Trophoblast cell (in vitro differentiated cells and primary cell): ENCODE measurements around the gene GDF15. TPM values are rescaled to one million over a fixed set of nuclear protein-coding genes. Genes with fewer than 3 reads are reported as not detected.

Experiments
- DNase-seq, 2 donors: peaks; one replicate each; pipeline ENCODE4 v3.0.0-alpha.2; 2016
- H2AFZ ChIP-seq: 2 replicates; pipeline ENCODE4 v1.6.1; 2013; ENCODE audit warnings: low read length, moderate library complexity, mild to moderate bottlenecking; ENCODE audit not compliant: insufficient read depth, poor library complexity
- H2AK5ac ChIP-seq: 2 replicates; pipeline ENCODE4 v1.6.1; 2013; ENCODE audit warnings: mild to moderate bottlenecking, low read length
- H2BK120ac ChIP-seq: 2 replicates; pipeline ENCODE4 v1.6.1; 2013; ENCODE audit warnings: low read length, mild to moderate bottlenecking, moderate library complexity; ENCODE audit not compliant: insufficient read depth, poor library complexity
- H2BK12ac ChIP-seq: 2 replicates; pipeline ENCODE4 v1.6.1; 2013; ENCODE audit warnings: mild to moderate bottlenecking, low read length, moderate library complexity
- H2BK5ac ChIP-seq: 2 replicates; pipeline ENCODE4 v1.6.1; 2013; ENCODE audit warnings: low read length, low read depth, moderate library complexity, mild to moderate bottlenecking; ENCODE audit not compliant: poor library complexity
- H3K14ac ChIP-seq: 2 replicates; pipeline ENCODE4 v1.6.1; 2013; ENCODE audit warnings: mild to moderate bottlenecking, low read length
- H3K18ac ChIP-seq: 2 replicates; pipeline ENCODE4 v1.6.1; 2013; ENCODE audit warnings: mild to moderate bottlenecking, low read length
- H3K23ac ChIP-seq: 2 replicates; pipeline ENCODE4 v1.6.1; 2013; ENCODE audit warnings: low read length
- H3K27ac ChIP-seq: 2 replicates; pipeline ENCODE4 v1.5.1; 2013; ENCODE audit warnings: low read depth, mild to moderate bottlenecking, inconsistent platforms, low read length, moderate library complexity
- H3K27me3 ChIP-seq: 2 replicates; pipeline ENCODE4 v1.6.1; 2013; ENCODE audit warnings: inconsistent platforms, mild to moderate bottlenecking, low read length, moderate library complexity; ENCODE audit not compliant: insufficient read depth
- H3K36me3 ChIP-seq, 2 experiments: 1 replicate in 1 of 2; 2 replicates in 1 of 2; pipeline ENCODE4 v1.6.1; 2013; ENCODE audit warnings: low read length in 2 of 2, mild to moderate bottlenecking in 2 of 2, moderate library complexity in 1 of 2; ENCODE audit not compliant: insufficient read depth in 2 of 2, control insufficient read depth in 1 of 2
- H3K4ac ChIP-seq: 2 replicates; pipeline ENCODE4 v1.6.1; 2013; ENCODE audit warnings: low read depth, mild to moderate bottlenecking, low read length, moderate library complexity
- H3K4me1 ChIP-seq, 2 experiments: 1 replicate in 1 of 2; 2 replicates in 1 of 2; pipeline ENCODE4 v1.6.1; 2013; ENCODE audit warnings: low read length in 2 of 2, mild to moderate bottlenecking in 2 of 2, moderate library complexity in 1 of 2; ENCODE audit not compliant: insufficient read depth in 2 of 2, control insufficient read depth in 1 of 2
- H3K4me2 ChIP-seq: 2 replicates; pipeline ENCODE4 v1.6.1; 2013; ENCODE audit warnings: inconsistent platforms, mild to moderate bottlenecking, low read length, moderate library complexity
- H3K4me3 ChIP-seq: 2 replicates; pipeline ENCODE4 v1.5.1; 2013; ENCODE audit warnings: mild to moderate bottlenecking, low read depth, low read length, inconsistent platforms
- H3K79me1 ChIP-seq: one replicate; pipeline ENCODE4 v1.6.1; 2013; ENCODE audit warnings: low read length
- H3K79me2 ChIP-seq: 2 replicates; pipeline ENCODE4 v1.6.1; 2013; ENCODE audit warnings: low read length, mild to moderate bottlenecking; ENCODE audit not compliant: control insufficient read depth, insufficient read depth, poor library complexity
- H3K9ac ChIP-seq: 2 replicates; pipeline ENCODE4 v1.6.1; 2013; ENCODE audit warnings: mild to moderate bottlenecking, low read length
- H3K9me3 ChIP-seq: 2 replicates; pipeline ENCODE4 v1.6.1; 2013; ENCODE audit warnings: low read depth, mild to moderate bottlenecking, control low read depth, inconsistent platforms, low read length; ENCODE audit not compliant: insufficient read depth
- H4K12ac ChIP-seq: 2 replicates; pipeline ENCODE4 v1.6.1; 2013; ENCODE audit warnings: low read depth, mild to moderate bottlenecking, low read length, moderate library complexity
- H4K8ac ChIP-seq: 2 replicates; pipeline ENCODE4 v1.6.1; 2013; ENCODE audit warnings: low read depth, mild to moderate bottlenecking, low read length, moderate library complexity
- H4K91ac ChIP-seq: one replicate; pipeline ENCODE4 v1.6.1; 2013; ENCODE audit warnings: low read depth, mild to moderate bottlenecking, low read length, moderate library complexity
- WGBS: extraction: QIAGEN DNeasy Blood & Tissue Kit; methylation state at CpG from one replicate; pipeline ENCODE4 v1.1.7; 2013; ENCODE audit warnings: missing lambda C conversion rate; ENCODE audit not compliant: insufficient read length, insufficient coverage; ENCODE audit errors: extremely low coverage; 5-methylcytosine and 5-hydroxymethylcytosine counted together
- polyA plus RNA-seq: library from polyadenylated mRNA; stranded (reverse); fragments of 200-250 nt; gene quantifications from 2 replicates; pipeline ENCODE4 v1.2.3, GENCODE V29; 2013

Gene GDF15, protein sequence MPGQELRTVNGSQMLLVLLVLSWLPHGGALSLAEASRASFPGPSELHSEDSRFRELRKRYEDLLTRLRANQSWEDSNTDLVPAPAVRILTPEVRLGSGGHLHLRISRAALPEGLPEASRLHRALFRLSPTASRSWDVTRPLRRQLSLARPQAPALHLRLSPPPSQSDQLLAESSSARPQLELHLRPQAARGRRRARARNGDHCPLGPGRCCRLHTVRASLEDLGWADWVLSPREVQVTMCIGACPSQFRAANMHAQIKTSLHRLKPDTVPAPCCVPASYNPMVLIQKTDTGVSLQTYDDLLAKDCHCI
- 182 and 198 TPM in 2 replicates for polyA plus RNA-seq

DNA sequence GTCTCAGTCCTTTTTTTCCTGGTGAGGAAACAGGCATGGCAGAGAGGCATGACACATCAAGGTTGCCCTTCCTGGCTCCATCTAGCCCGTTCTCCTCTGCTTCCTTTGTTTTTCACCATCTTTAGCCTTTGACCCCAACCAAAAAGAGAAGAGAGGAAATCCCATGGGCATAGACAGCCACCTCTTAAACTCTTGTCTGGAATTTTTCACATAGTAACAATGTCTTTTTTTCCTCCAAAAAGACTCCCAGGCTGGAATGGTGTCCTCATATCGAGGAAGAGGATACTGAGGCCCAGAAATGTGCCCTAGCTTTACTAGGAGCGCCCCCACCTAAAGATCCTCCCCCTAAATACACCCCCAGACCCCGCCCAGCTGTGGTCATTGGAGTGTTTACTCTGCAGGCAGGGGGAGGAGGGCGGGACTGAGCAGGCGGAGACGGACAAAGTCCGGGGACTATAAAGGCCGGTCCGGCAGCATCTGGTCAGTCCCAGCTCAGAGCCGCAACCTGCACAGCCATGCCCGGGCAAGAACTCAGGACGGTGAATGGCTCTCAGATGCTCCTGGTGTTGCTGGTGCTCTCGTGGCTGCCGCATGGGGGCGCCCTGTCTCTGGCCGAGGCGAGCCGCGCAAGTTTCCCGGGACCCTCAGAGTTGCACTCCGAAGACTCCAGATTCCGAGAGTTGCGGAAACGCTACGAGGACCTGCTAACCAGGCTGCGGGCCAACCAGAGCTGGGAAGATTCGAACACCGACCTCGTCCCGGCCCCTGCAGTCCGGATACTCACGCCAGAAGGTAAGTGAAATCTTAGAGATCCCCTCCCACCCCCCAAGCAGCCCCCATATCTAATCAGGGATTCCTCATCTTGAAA lies at the start of gene GDF15:
GDF15 (plus strand) TSS at position 484 of the 868 bp plus-strand sequence; CDS start at position 516, 32 bp downstream.
- no peak within 1 kb of the TSS for H2AFZ ChIP-seq
- no peak within 1 kb of the TSS for H3K23ac ChIP-seq
- H4K91ac ChIP-seq: peak within 1 kb of the TSS; percentile 50
- no peak within 1 kb of the TSS for H2AK5ac ChIP-seq
- peaks cover 19 to 26% of the 10 kb centered on the region in 2 experiments for H3K4me1 ChIP-seq
- peak within 1 kb of the TSS; percentile 36 for H2BK120ac ChIP-seq
- peak within 1 kb of the TSS; percentile 35 for H3K14ac ChIP-seq
- no peak within 1 kb of the TSS for H3K9ac ChIP-seq
- H3K18ac ChIP-seq: peak within 1 kb of the TSS; percentile 3
- no peak within 1 kb of the TSS for H3K4me3 ChIP-seq
- H3K27ac ChIP-seq: peak within 1 kb of the TSS; percentile 22
- no peak within 1 kb of the TSS for H4K8ac ChIP-seq
- peaks cover 2% of the 10 kb centered on the region for H3K9me3 ChIP-seq
- H3K79me1 ChIP-seq: peaks cover 16% of the 10 kb centered on the region
- peaks cover 3% of the 10 kb centered on the region for H3K79me2 ChIP-seq
- H4K12ac ChIP-seq: no peak within 1 kb of the TSS
- no CpG with 5 or more reads among the region's 33 CpGs for WGBS
- peaks cover 3% of the 10 kb centered on the region for H3K27me3 ChIP-seq
- DNase-seq: peak; percentile 87 to 94
- H2BK5ac ChIP-seq: no peak within 1 kb of the TSS
- H3K36me3 ChIP-seq: peaks cover 0 to 5% of the 10 kb centered on the region in 2 experiments
- H3K4me2 ChIP-seq: no peak within 1 kb of the TSS
- peak within 1 kb of the TSS; percentile 89 for H2BK12ac ChIP-seq
- H3K4ac ChIP-seq: peak within 1 kb of the TSS; percentile 4

DNA sequence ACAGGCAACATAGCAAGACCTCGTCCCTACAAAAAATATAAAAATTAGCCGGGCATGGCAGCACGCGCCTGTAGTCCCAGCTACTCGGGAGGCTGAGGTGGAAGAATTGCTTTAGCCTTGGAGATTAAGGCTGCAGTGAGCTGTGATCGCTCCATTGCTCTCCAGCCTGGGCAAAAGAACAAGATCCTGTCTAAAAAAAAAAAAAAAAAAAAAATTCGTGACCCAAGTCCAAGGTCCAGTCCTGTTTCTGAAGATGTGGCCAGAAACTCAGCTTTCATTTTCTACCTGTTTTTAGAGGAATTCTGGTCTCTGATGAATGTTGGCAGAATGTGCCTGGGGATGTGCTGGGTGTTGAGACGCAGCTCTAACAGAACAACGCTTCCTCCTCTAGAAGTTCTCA lies 47.4 kb upstream of the GDF15 start:
- Histone ChIP-seq H3K23ac (no peak overlapping the region), H3K27ac (no peak overlapping the region), H3K4ac (no peak overlapping the region), H3K36me3 (no peaks in the 10 kb centered on the region), H3K4me1 (peaks cover 14 to 17% of the 10 kb centered on the region in 2 experiments), H2BK120ac (no peak overlapping the region), H3K9me3 (no peaks in the 10 kb centered on the region), H2AK5ac (no peak overlapping the region), H3K79me2 (no peaks in the 10 kb centered on the region), H3K9ac (no peak overlapping the region), H3K14ac (no peak overlapping the region), H3K18ac (no peak overlapping the region), H2BK12ac (no peak overlapping the region), H4K12ac (no peak overlapping the region), H3K4me3 (no peak overlapping the region), H3K79me1 (peaks cover 8% of the 10 kb centered on the region), H3K4me2 (no peak overlapping the region), H3K27me3 (no peaks in the 10 kb centered on the region), H4K8ac (no peak overlapping the region), H4K91ac (no peak overlapping the region), H2BK5ac (no peak overlapping the region), H2AFZ (no peak overlapping the region)
- no CpG with 5 or more reads among the region's 9 CpGs for WGBS
- no peak for DNase-seq

DNA sequence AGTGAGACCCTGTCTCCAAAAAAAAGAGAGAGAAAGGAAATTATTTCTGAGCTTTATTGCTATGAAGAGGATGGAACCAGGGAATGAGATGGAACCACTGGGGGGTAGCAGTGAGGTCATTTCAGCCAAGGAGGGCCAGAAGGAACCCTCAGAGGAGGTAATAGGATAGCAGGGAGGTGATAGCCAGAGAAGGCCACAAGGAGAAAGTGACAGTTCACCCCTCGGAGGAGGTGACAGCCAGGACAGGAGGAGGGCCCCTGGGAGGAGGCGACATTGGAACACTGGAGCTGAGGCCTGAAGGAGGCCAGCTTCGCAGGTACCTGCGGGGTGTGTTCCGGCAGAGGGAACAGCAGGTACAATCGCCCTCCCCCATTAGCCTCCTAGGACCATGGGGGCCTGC lies 46.2 kb upstream of the GDF15 start:
- Histone ChIP-seq H3K9ac (no peak overlapping the region), H3K27ac (no peak overlapping the region), H3K4me1 (peaks cover 10 to 15% of the 10 kb centered on the region in 2 experiments), H3K23ac (no peak overlapping the region), H3K4me3 (no peak overlapping the region), H3K4ac (peak overlapping the region; percentile 56), H3K18ac (no peak overlapping the region), H3K79me2 (no peaks in the 10 kb centered on the region), H4K12ac (no peak overlapping the region), H2AFZ (no peak overlapping the region), H3K14ac (peak overlapping the region; percentile 47), H2BK5ac (no peak overlapping the region), H3K79me1 (peaks cover 5% of the 10 kb centered on the region), H3K4me2 (peak overlapping the region; percentile 91), H2BK12ac (peak overlapping the region; percentile 72), H4K91ac (peak overlapping the region; percentile 16), H3K9me3 (no peaks in the 10 kb centered on the region), H4K8ac (peak overlapping the region; percentile 31), H2BK120ac (no peak overlapping the region), H2AK5ac (peak overlapping the region; percentile 61), H3K27me3 (no peaks in the 10 kb centered on the region), H3K36me3 (no peaks in the 10 kb centered on the region)
- no peak for DNase-seq
- no CpG with 5 or more reads among the region's 6 CpGs for WGBS

DNA sequence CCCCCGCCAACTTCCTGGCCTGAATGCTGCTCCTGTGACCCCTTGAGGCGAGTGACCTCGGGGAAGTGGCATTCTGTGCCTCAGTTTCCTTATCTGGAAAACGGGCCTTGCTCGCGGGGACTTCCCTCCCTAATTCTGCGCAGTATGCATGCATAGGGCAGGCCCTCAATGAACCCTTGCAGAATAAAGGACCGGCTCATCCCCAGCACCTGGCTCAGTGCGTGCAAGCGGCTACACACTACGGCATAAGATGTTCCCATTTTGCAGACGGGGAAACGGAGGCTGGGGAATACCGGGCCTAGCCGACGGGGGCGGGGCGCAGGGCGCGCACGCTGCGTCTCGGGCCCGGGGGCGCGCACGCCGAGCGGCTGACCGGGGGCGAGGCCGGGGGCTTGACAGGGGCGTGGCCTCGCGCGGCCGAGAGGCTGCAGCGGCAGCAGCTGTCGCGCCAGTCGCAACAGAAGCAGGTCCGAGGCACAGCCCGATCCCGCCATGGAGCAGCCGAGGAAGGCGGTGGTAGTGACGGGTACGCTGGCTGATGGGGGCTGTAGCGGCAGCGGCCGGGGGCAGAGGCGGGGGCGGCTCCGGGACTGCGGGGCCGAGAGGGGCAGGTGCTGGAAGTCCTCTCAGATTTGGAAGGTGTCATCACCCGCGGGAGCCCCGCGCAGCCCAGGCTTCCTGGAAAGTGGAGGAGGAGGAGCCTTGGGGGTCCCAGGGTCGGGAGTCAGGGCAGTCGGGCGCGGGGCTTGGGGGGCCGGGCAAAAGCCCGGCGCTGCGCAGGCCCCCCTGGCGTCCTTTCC lies 45.6 kb upstream of the GDF15 start, which contains the start of gene PGPEP1:
PGPEP1 (plus strand) TSS at position 409 of the 800 bp plus-strand sequence; CDS start at position 493, 84 bp downstream.
- Histone ChIP-seq H2BK12ac (peak within 1 kb of the TSS; percentile 72), H3K79me1 (peaks cover 5% of the 10 kb centered on the region), H3K9ac (peak within 1 kb of the TSS; percentile 4), H3K9me3 (no peaks in the 10 kb centered on the region), H3K14ac (peak within 1 kb of the TSS; percentile 47), H4K12ac (no peak within 1 kb of the TSS), H3K79me2 (no peaks in the 10 kb centered on the region), H4K91ac (peak within 1 kb of the TSS; percentile 56), H3K18ac (peak within 1 kb of the TSS; percentile 3), H2AFZ (peak within 1 kb of the TSS; percentile 72), H3K4me2 (peak within 1 kb of the TSS; percentile 91), H3K36me3 (no peaks in the 10 kb centered on the region), H2AK5ac (peak within 1 kb of the TSS; percentile 61), H4K8ac (peak within 1 kb of the TSS; percentile 31), H3K4ac (peak within 1 kb of the TSS; percentile 56), H3K4me3 (peak within 1 kb of the TSS; percentile 83), H3K23ac (no peak within 1 kb of the TSS), H3K4me1 (peaks cover 10 to 15% of the 10 kb centered on the region in 2 experiments), H3K27ac (no peak within 1 kb of the TSS), H2BK5ac (no peak within 1 kb of the TSS), H2BK120ac (no peak within 1 kb of the TSS), H3K27me3 (no peaks in the 10 kb centered on the region)
- peak; percentile 43 to 70 for DNase-seq
- no CpG with 5 or more reads among the region's 69 CpGs for WGBS
